Coronary artery (tissue), 2 donors: ENCODE results near the gene PPP2R5A.

ENCODE experiments used
- DNase-seq: peaks from one replicate; pipeline ENCODE4 v3.0.0-alpha.2; 2017; ENCODE audit warnings: low spot score
- H3K27ac ChIP-seq, 2 donors: fragments of 200-600 bp; sonication (generic); one replicate each; pipeline ENCODE4 v1.5.1; 2016 to 2019
- H3K4me3 ChIP-seq: fragments of 200-600 bp; sonication (generic); 2 replicates; pipeline ENCODE4 v1.5.1; 2016; ENCODE audit warnings: mild to moderate bottlenecking, moderate library complexity
- TF ChIP-seq, protein P1 (sequence below): fragments of 200-600 bp; sonication (generic); IDR thresholded peaks from one replicate; pipeline ENCODE4 v1.5.1; 2019; ENCODE audit warnings: antibody characterized with exemption

The PPP2R5A gene

DNA sequence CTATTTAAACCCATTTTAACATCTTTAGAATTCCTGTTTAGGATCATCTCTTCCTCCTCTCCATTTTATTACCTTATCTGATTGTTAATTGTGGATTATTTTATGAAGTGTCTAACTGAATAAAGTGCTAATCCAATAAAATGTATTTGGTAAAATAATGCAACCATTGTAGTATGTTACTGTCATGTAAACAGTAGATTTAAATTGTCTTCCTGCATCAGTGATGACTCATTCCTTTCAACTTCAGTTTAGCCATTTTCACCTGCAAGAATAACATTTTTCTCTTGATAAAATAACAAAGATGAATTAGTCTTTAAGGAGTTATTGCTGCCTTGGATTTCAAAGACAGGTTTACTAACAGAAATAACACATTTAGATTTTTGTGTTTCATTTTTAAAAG lies 5.4 kb downstream of the PPP2R5A start:
- peak overlapping the region in 1 of 2 donors; percentile 19 for H3K27ac ChIP-seq
- DNase-seq = no peak
- H3K4me3 ChIP-seq = no peak overlapping the region
- TF ChIP-seq, protein P1, sequence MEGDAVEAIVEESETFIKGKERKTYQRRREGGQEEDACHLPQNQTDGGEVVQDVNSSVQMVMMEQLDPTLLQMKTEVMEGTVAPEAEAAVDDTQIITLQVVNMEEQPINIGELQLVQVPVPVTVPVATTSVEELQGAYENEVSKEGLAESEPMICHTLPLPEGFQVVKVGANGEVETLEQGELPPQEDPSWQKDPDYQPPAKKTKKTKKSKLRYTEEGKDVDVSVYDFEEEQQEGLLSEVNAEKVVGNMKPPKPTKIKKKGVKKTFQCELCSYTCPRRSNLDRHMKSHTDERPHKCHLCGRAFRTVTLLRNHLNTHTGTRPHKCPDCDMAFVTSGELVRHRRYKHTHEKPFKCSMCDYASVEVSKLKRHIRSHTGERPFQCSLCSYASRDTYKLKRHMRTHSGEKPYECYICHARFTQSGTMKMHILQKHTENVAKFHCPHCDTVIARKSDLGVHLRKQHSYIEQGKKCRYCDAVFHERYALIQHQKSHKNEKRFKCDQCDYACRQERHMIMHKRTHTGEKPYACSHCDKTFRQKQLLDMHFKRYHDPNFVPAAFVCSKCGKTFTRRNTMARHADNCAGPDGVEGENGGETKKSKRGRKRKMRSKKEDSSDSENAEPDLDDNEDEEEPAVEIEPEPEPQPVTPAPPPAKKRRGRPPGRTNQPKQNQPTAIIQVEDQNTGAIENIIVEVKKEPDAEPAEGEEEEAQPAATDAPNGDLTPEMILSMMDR = no peak

DNA sequence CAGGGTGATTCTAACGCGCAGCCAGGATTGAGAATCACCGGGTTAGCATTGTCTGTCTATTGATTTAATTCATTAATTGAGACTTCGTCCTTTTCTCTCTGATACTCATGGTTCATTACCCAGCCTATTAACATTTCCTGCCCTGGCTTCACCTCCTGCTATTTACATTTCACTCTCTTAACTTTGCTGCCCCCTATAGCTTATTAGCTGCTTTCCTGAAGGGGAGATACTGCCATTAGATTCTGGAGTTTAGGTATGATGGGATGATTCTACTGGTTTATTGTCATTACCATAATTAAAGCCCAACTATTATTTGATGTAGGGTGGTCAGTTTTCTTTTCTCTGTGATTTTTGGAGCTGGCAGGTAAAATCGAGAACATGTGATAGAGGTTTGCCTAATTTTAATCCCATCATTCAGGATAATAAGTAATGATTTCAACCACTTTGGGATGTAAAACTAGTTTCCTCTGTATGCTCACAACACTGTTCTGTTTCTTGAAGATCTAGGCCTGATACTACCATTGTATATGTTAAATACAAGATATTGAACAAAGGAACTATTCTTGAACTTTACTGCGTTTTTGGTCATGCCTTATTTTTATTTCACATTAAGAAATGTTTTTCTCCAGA lies 6.4 kb downstream of the PPP2R5A start:
- TF ChIP-seq, protein P1 = no peak
- H3K27ac ChIP-seq = peak overlapping the region; percentile 32 to 44
- H3K4me3 ChIP-seq = peak overlapping the region; percentile 32
- no peak for DNase-seq

DNA sequence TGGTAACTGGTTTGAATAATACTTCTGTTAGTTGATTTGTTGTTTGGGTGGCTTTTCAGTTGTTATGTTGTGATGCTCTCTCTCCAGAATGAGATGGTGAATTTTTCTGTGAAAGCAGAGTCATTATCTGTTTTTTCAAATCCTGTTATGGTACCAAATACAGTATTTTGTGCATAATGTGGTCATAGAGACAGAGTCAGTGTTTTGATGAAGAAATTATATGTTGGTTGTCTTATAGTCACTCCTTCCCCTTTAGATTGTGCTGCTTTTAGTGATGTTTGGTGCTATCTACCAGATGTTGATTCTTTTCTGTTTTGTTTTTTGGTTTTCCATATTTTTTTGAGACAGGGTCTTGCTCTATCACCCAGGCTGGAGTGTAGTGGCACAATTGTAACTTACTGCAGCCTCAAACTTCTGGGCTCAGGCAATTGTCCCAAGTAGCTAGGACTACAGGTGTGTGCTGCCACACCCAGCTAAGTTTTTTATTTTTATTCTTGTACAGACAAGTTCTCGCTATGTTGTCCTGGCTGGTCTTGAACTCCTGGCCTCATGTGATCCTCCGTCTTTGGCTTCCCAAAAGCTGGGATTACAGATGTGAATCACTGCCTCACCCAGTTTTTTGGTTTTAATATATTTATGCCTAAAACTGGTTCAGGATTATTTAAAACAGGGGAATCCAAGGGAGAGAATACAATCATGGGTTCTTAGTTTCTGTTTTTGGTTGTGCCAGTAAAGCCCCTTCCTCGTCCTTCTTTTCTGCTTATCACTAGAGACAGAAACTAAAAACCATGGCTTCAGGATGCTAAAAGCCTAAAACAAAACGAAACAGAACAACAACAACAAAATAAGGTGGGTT lies 7.3 kb downstream of the PPP2R5A start:
- DNase-seq = no peak
- H3K27ac ChIP-seq = no peak overlapping the region
- TF ChIP-seq, protein P1 = no peak
- no peak overlapping the region for H3K4me3 ChIP-seq

DNA sequence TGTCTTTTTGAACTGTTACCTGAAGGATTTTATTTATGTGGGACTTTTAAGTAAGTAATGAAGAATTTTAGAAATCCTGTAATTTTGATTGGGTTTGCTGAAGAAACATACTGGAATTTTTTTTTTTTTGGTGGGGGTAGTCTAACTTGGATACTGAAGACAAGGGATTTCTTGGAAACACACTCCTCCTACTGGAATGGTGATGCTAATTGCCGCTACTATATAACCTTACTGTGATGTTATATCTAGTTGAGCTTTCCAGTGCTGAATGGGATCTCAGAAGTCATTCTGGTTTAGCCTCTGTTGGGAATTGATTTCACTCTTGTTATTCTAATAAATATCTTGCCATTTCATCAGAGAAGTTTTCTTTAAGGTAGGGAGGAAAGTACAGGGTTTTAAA lies 8.4 kb downstream of the PPP2R5A start:
- no peak overlapping the region for H3K27ac ChIP-seq
- no peak for DNase-seq
- H3K4me3 ChIP-seq = no peak overlapping the region
- TF ChIP-seq, protein P1 = no peak

DNA sequence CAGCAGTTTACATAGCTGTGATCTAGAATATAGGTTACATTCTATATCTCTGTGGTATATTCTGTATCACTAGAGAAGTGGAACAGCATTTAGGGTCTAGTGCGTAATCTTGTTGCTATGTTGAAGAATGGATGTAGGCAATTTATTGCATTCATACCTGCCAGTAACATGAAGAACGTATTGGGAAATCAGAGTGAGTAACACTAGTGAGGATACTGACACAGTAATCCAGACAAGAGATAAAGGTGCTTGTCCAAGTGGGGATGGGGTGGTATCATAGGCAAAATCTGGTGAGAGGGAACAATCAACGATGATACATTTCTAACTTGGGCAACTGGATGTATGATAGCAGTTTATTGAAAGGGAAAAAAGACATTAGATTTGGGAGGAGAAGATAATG lies 9.8 kb downstream of the PPP2R5A start:
- no peak for DNase-seq
- TF ChIP-seq, protein P1 = no peak
- no peak overlapping the region for H3K4me3 ChIP-seq
- H3K27ac ChIP-seq = no peak overlapping the region

DNA sequence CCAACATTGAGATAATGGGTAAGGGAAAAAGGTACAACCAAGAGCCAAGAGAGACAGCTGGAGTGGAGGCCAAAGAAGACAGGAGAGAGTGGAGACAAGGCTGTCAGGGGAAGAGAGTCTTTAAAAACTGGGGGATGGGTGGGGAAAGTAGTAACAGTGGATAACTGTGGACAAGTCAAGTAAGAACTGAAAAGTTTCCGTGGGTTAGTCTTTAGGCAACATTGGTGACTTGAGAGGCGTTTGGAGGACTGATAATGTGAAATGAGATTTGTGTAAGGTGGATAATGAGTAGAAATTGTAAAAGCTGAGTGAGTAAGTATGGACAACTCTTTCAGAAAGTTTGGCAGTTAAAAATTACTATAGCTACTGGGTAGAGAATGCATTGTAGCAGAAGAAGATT lies 10.4 kb downstream of the PPP2R5A start:
- no peak overlapping the region for H3K27ac ChIP-seq
- no peak overlapping the region for H3K4me3 ChIP-seq
- no peak for DNase-seq
- TF ChIP-seq, protein P1 = no peak

DNA sequence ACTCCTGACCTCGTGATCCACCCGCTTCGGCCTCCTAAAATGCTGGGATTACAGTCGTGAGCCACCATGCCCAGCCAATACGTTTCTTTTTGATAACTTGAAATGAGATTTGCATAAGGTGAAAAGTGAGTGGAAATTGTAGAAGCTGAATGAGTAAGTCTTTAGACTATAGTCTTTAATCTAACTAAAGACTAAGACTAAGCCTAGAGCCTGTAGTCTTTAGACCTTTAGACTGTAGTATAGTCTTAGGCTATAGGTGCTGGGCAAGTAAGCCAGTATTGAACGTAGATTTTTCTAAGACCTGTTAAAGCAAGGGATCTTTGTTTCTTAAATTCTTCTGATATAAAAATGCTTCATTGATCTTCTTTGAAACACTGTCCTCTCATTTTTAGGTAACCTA lies 12.1 kb downstream of the PPP2R5A start:
- no peak for DNase-seq
- TF ChIP-seq, protein P1 = no peak
- H3K27ac ChIP-seq = no peak overlapping the region
- H3K4me3 ChIP-seq = no peak overlapping the region
